H1 (cell line): ENCODE results near the gene AIDA. TPM values are rescaled to one million over a fixed set of nuclear protein-coding genes. Genes with fewer than 3 reads are reported as not detected.
A peak's percentile ranks its signal among the peaks of the same experiment; 100 is the strongest.

Experiments
- ATF2 ChIP-seq: IDR thresholded peaks from 2 replicates; pipeline ENCODE4 v1.6.1; 2012; ENCODE audit warnings: low read length, inconsistent platforms
- CBX8 ChIP-seq: fragments of 300-800, 300-1000 bp; sonication (generic); IDR thresholded peaks from 2 replicates; pipeline ENCODE4 v1.7.1; 2016; ENCODE audit warnings: low read depth, low read length, borderline replicate concordance
- EGR1 ChIP-seq: IDR thresholded peaks from 2 replicates; pipeline ENCODE4 v1.6.1; 2011; ENCODE audit warnings: low read depth, low read length, borderline replicate concordance
- GTF2F1 ChIP-seq: IDR thresholded peaks from 2 replicates; pipeline ENCODE4 v1.6.1; 2012; ENCODE audit warnings: low read depth, low read length, improper control_type of control experiment, borderline replicate concordance
- RBBP5 ChIP-seq: IDR thresholded peaks from 2 replicates; pipeline ENCODE4 v1.7.1; 2012; ENCODE audit warnings: low read depth, mild to moderate bottlenecking, inconsistent platforms, low read length, moderate library complexity, borderline replicate concordance
- SIRT6 ChIP-seq: IDR thresholded peaks from one replicate; pipeline ENCODE4 v1.7.1; 2012; ENCODE audit warnings: low read length, inconsistent platforms
- ZNF274 ChIP-seq: IDR thresholded peaks from 2 replicates; pipeline ENCODE4 v1.7.0; 2012; ENCODE audit warnings: low read length, borderline replicate concordance; ENCODE audit errors: extremely low read depth
- polyA plus RNA-seq, 7 experiments: library from polyadenylated mRNA; depleted of rRNA in 3 of 7; stranded (reverse) in 5 of 7; unstranded in 2 of 7; fragments of >200 nt in 5 of 7; fragments of 200-250 nt in 2 of 7; gene quantifications; 1 replicate in 5 of 7; 2 replicates in 1 of 7; 4 replicates in 1 of 7; pipeline versions ENCODE4 v1.2.1 to v1.2.3, GENCODE V29; 2011 to 2013; ENCODE audit warnings: missing spikeins in 2 of 7, mixed read lengths in 2 of 7
- total RNA-seq: library from RNA; stranded (reverse); fragmentation: NEBNext Ultra II Directional; extraction: Animal tissue kit (Norgen Biotek cat#: 25700); gene quantifications from 2 replicates; pipeline ENCODE4 v1.2.1, GENCODE V29; 2021
- TF ChIP-seq, protein P1 (sequence below): fragments of 300-600 bp; sonication (generic); IDR thresholded peaks from 2 replicates; pipeline ENCODE4 v1.7.1; 2012; ENCODE audit warnings: low read length, moderate library complexity, mild to moderate bottlenecking, inconsistent platforms; ENCODE audit not compliant: insufficient replicate concordance

The AIDA gene
- total and polyA plus RNA-seq, 2 of the 8 experiments (the other 6 are each of a cell fraction or from before 2014, with no cell fraction given), result 52.5 to 103 TPM

- TF ChIP-seq, protein P1, sequence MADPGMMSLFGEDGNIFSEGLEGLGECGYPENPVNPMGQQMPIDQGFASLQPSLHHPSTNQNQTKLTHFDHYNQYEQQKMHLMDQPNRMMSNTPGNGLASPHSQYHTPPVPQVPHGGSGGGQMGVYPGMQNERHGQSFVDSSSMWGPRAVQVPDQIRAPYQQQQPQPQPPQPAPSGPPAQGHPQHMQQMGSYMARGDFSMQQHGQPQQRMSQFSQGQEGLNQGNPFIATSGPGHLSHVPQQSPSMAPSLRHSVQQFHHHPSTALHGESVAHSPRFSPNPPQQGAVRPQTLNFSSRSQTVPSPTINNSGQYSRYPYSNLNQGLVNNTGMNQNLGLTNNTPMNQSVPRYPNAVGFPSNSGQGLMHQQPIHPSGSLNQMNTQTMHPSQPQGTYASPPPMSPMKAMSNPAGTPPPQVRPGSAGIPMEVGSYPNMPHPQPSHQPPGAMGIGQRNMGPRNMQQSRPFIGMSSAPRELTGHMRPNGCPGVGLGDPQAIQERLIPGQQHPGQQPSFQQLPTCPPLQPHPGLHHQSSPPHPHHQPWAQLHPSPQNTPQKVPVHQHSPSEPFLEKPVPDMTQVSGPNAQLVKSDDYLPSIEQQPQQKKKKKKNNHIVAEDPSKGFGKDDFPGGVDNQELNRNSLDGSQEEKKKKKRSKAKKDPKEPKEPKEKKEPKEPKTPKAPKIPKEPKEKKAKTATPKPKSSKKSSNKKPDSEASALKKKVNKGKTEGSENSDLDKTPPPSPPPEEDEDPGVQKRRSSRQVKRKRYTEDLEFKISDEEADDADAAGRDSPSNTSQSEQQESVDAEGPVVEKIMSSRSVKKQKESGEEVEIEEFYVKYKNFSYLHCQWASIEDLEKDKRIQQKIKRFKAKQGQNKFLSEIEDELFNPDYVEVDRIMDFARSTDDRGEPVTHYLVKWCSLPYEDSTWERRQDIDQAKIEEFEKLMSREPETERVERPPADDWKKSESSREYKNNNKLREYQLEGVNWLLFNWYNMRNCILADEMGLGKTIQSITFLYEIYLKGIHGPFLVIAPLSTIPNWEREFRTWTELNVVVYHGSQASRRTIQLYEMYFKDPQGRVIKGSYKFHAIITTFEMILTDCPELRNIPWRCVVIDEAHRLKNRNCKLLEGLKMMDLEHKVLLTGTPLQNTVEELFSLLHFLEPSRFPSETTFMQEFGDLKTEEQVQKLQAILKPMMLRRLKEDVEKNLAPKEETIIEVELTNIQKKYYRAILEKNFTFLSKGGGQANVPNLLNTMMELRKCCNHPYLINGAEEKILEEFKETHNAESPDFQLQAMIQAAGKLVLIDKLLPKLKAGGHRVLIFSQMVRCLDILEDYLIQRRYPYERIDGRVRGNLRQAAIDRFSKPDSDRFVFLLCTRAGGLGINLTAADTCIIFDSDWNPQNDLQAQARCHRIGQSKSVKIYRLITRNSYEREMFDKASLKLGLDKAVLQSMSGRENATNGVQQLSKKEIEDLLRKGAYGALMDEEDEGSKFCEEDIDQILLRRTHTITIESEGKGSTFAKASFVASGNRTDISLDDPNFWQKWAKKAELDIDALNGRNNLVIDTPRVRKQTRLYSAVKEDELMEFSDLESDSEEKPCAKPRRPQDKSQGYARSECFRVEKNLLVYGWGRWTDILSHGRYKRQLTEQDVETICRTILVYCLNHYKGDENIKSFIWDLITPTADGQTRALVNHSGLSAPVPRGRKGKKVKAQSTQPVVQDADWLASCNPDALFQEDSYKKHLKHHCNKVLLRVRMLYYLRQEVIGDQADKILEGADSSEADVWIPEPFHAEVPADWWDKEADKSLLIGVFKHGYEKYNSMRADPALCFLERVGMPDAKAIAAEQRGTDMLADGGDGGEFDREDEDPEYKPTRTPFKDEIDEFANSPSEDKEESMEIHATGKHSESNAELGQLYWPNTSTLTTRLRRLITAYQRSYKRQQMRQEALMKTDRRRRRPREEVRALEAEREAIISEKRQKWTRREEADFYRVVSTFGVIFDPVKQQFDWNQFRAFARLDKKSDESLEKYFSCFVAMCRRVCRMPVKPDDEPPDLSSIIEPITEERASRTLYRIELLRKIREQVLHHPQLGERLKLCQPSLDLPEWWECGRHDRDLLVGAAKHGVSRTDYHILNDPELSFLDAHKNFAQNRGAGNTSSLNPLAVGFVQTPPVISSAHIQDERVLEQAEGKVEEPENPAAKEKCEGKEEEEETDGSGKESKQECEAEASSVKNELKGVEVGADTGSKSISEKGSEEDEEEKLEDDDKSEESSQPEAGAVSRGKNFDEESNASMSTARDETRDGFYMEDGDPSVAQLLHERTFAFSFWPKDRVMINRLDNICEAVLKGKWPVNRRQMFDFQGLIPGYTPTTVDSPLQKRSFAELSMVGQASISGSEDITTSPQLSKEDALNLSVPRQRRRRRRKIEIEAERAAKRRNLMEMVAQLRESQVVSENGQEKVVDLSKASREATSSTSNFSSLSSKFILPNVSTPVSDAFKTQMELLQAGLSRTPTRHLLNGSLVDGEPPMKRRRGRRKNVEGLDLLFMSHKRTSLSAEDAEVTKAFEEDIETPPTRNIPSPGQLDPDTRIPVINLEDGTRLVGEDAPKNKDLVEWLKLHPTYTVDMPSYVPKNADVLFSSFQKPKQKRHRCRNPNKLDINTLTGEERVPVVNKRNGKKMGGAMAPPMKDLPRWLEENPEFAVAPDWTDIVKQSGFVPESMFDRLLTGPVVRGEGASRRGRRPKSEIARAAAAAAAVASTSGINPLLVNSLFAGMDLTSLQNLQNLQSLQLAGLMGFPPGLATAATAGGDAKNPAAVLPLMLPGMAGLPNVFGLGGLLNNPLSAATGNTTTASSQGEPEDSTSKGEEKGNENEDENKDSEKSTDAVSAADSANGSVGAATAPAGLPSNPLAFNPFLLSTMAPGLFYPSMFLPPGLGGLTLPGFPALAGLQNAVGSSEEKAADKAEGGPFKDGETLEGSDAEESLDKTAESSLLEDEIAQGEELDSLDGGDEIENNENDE, result no peak
- TF ChIP-seq CBX8, result no peak
- no peak for TF ChIP-seq SIRT6
- peak; percentile 88 for TF ChIP-seq EGR1
- TF ChIP-seq ZNF274, result no peak
- TF ChIP-seq GTF2F1, result no peak
- TF ChIP-seq RBBP5, result no peak; the same call in none of the 2 replicates
- no peak for TF ChIP-seq ATF2
Observed at GRCh38 chr1:222713091-222713961, 1.0 kb upstream of the AIDA start (continued).
